Mononuclear cell (primary cell): ENCODE measurements around the gene ITGAV. TPM values are rescaled to one million over a fixed set of nuclear protein-coding genes. Genes with fewer than 3 reads are reported as not detected.
"Not testable (repeated sequence)": the region's sequence is repeated elsewhere in the genome, so short reads cannot be mapped to it uniquely, and the experiment has no call there.

Experiments
- H3K27me3 ChIP-seq: 2 replicates; pipeline ENCODE4 v1.6.0; 2011; ENCODE audit warnings: low read length, control low read depth; ENCODE audit not compliant: insufficient read depth
- H3K4me1 ChIP-seq: 2 replicates; pipeline ENCODE4 v1.5.1; 2011; ENCODE audit warnings: mild to moderate bottlenecking, low read length, control low read depth; ENCODE audit not compliant: insufficient read depth
- H3K4me3 ChIP-seq: 2 replicates; pipeline ENCODE4 v1.5.1; 2011; ENCODE audit warnings: mild to moderate bottlenecking, low read length, moderate library complexity
- H3K9me3 ChIP-seq: 2 replicates; pipeline ENCODE4 v1.5.1; 2011; ENCODE audit warnings: low read depth, mild to moderate bottlenecking, control low read depth, low read length
- total RNA-seq: library from RNA; depleted of rRNA; stranded (reverse); fragments of >200 nt; gene quantifications from one replicate; pipeline ENCODE4 v1.2.3, GENCODE V29; 2012

ITGAV gene
- total RNA-seq, 1 donor: 5.8 TPM

DNA sequence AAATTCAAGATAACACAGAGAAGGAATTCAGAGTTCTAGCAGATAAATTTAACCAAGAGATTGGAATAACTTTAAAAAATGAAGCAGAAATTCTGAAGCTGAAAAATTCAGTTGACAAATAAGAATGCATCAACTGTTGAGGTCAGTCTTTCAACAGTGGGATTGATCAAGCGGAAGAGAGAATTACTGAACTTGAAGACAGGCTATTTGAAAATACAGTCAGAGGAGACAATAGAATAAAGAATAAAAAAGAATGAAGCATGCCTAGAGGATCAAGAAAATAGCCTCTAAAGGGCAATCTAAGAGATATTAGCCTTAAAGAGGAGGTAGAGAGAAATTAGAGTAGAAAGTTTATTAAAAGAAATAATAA lies 27.7 kb upstream of the ITGAV start:
- Histone ChIP-seq H3K27me3 (no peaks in the 10 kb centered on the region), H3K4me3 (no peak overlapping the region), H3K4me1 (no peaks in the 10 kb centered on the region), H3K9me3 (no peaks in the 10 kb centered on the region)

DNA sequence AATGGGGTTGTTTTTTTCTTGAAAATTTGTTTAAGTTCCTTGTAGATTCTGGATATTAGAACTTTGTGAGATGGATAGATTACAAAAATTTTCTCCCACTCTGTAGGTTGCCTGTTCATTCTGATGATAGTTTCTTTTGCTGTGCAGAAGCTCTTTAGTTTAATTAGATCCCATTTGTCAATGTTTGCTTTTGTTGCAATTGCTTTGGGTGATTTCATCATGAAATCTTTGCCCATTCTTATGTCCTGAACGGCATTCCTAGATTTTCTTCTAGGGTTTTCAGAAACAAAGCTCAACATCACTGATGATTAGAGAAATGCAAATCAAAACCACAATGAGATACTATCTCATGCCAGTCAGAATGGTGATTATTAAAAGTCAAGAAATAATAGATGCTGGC lies 21.3 kb upstream of the ITGAV start:
- H3K9me3 ChIP-seq, H3K4me3 ChIP-seq, H3K4me1 ChIP-seq, H3K27me3 ChIP-seq: not testable (repeated sequence)

- not testable (repeated sequence) for H3K4me3 ChIP-seq, H3K9me3 ChIP-seq, H3K27me3 ChIP-seq, H3K4me1 ChIP-seq
Observed at GRCh38 chr2:186569127-186569526, 20.7 kb upstream of the ITGAV start.

DNA sequence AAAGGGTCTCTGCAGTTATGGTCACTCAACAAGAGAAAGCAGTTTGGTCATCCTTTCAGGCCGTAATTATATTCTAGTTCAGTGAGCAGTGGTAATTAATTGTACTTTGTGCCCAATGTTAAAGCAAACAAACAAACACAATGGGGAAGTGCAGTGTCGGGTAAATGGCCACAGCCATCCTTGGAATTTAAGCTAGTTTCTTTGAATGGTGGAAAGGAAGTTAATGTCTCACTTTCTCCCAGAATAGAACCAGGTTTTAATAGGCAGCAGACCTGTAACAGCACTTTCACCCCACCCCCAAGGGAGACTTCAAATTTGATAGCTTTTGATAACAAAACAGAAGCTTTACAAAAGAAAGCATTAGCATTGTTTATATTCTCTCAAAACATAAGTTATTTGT lies 20.0 kb upstream of the ITGAV start:
- Histone ChIP-seq H3K27me3 (no peaks in the 10 kb centered on the region), H3K4me1 (no peaks in the 10 kb centered on the region), H3K9me3 (no peaks in the 10 kb centered on the region), H3K4me3 (no peak overlapping the region)

DNA sequence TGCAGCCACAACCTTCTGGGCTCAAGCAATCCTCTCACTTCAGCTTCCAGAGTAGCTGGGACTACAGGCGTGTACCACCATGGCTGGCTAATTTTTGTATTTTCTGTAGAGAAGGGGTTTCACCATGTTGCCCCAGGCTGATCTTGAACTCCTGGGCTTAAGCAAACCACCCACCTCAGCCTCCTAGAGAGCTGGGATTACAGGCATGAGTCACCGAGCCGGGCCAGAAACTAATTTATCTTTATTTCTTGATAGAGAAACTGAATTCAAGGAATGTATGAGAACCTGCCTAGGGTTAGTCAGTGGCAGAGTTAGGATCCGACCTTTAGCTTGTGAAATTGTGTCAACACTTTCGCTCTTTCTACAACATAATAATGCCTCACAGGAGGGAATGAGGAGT lies 19.3 kb upstream of the ITGAV start:
- no peaks in the 10 kb centered on the region for H3K9me3 ChIP-seq
- H3K4me3 ChIP-seq: no peak overlapping the region
- no peaks in the 10 kb centered on the region for H3K4me1 ChIP-seq
- H3K27me3 ChIP-seq: no peaks in the 10 kb centered on the region

- H3K4me3 ChIP-seq: no peak overlapping the region
- H3K9me3 ChIP-seq: no peaks in the 10 kb centered on the region
- H3K4me1 ChIP-seq: no peaks in the 10 kb centered on the region
- no peaks in the 10 kb centered on the region for H3K27me3 ChIP-seq
Observed at GRCh38 chr2:186572705-186573104, 17.2 kb upstream of the ITGAV start.

- H3K4me1 ChIP-seq: no peaks in the 10 kb centered on the region
- no peaks in the 10 kb centered on the region for H3K27me3 ChIP-seq
- H3K9me3 ChIP-seq: no peaks in the 10 kb centered on the region
- H3K4me3 ChIP-seq: no peak overlapping the region
Observed at GRCh38 chr2:186573531-186573930, 16.3 kb upstream of the ITGAV start.

DNA sequence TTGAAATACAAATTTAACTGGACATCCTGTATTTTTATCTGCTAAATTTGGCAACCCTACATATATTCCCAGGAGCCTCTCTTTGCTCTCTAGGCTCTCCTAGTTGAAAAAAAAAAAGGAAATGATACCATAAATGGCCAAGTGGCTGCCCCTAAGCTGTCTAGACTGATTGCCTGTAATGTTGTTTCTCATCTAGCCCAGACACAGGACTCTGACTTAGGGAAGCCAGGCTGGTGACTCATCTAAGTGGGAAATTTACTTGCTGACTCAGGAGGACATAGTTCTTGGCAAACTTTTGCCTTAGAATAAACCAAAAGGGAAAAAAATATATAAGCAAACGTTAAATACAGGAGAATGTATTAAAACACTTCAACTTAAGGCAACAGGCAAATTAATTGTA lies 14.6 kb upstream of the ITGAV start:
- Histone ChIP-seq H3K27me3 (no peaks in the 10 kb centered on the region), H3K4me3 (no peak overlapping the region), H3K4me1 (no peaks in the 10 kb centered on the region), H3K9me3 (no peaks in the 10 kb centered on the region)

GRCh38 chr2:186575856-186576255 lies 14.0 kb upstream of the ITGAV start:
- H3K9me3 ChIP-seq: no peaks in the 10 kb centered on the region
- no peak overlapping the region for H3K4me3 ChIP-seq
- no peaks in the 10 kb centered on the region for H3K27me3 ChIP-seq
- H3K4me1 ChIP-seq: no peaks in the 10 kb centered on the region

DNA sequence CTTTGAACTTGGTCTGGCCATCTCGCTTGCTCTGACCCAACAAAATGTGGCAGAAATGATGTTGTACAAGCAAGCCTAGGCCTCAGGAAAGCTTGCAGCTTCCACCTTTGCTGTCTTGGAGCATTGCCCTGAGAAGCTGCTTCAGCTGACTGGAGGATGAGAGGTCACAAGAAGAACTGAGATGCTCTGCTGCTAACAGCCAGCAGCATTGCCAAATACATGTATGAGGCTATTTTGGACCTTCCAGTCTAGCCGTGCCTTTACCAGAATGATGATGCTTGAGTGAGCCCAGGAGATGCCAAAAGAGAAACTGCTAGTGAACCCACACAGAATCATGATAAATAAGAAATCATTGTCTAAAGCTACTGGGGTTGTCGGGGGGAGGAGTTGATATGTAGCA lies 13.2 kb upstream of the ITGAV start:
- H3K4me1 ChIP-seq: no peaks in the 10 kb centered on the region
- no peaks in the 10 kb centered on the region for H3K27me3 ChIP-seq
- no peak overlapping the region for H3K4me3 ChIP-seq
- H3K9me3 ChIP-seq: no peaks in the 10 kb centered on the region

DNA sequence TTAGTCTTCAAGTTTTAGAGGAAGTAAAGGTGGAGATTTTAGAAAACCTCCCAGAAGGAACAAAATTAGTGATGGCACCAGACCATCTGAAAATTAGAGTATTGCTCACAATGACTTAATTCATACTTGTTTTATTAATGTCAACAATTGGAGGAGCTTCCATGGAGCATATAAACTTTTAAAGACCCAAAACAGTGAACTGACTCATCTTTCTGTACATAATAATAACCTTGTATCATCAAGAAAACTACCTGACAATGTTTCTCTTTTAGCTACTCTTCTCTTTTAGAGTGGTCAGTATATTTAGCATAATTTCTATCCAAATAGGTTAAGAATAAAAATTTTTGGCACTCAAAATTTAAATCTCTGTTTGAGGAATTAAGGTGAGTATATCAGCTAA lies 7.2 kb upstream of the ITGAV start:
- no peak overlapping the region for H3K4me3 ChIP-seq
- H3K4me1 ChIP-seq: no peaks in the 10 kb centered on the region
- H3K9me3 ChIP-seq: no peaks in the 10 kb centered on the region
- H3K27me3 ChIP-seq: no peaks in the 10 kb centered on the region

DNA sequence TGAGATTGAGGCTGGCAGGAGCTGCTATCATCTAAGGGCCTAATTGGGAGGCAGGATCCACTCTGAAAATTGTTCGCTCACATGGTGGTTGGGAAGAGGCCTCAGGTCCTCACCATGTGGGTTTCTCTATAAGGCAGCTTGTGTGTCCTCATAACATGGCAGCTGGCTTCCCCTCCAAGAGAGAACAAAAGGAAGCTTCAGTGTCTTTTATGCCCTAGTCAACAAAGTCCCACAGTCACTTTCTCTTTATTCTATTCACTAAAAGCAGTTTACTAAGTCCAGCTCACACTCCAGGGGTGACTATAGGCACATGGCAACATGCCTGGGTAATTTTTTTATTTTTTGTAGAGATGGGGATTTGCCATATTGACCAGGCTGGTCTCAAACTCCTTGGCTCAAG lies 5.8 kb upstream of the ITGAV start:
- H3K4me3 ChIP-seq: no peak overlapping the region
- no peaks in the 10 kb centered on the region for H3K27me3 ChIP-seq
- H3K4me1 ChIP-seq: peaks cover 3% of the 10 kb centered on the region
- H3K9me3 ChIP-seq: no peaks in the 10 kb centered on the region

DNA sequence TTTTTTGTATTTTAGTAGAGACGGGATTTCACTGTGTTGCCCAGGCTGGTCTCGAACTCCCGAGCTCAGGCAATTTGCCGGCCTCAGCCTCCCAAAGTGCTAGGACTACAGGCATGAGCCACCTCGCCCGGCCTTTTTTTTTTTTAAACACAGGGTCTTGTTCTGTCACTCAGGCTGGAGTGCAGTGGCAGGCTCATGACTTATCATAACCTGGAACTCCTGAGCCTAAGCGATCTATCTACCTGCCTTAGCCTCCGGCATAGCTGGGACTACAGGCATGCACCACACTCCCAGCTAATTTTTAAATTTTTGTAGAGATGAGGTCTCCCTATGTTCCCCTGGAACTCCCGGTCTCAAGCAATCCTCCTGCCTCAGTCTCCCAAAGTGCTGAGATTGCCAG lies 1.4 kb upstream of the ITGAV start:
- no peaks in the 10 kb centered on the region for H3K27me3 ChIP-seq
- H3K4me3 ChIP-seq: no peak overlapping the region
- peaks cover 18% of the 10 kb centered on the region for H3K4me1 ChIP-seq
- no peaks in the 10 kb centered on the region for H3K9me3 ChIP-seq

DNA sequence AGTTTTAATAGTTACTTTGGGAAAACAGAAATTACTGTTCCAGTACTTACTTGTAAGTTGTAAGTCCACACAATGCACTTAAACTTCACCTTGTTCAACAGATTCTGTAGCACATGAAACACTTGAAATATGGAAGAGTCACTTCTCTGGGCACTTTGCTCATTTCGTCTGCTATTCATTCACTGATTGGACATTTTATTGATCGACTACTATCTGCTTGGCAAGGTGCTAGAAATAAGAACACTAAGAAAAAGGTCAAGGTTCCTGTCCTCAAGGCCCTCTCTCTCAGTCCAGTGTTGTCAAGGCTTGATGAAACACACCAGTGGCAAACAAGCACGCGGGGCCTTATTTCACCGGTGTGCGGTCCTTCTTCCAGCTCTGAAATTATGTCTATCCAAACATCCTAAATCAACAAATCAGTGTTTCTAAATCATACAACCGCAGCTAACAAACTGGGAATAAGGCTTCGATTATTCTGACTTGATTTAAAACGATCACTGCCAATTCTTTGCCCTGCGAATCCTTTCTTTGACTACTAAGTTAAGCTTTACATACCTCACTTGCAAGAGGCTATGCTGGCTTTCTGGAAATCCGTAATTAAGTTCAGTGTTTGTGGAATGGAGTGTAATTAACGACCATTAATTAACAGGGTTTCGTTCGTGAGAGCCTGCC lies 780 bp upstream of the ITGAV start:
- Histone ChIP-seq H3K9me3 (no peaks in the 10 kb centered on the region), H3K4me1 (peaks cover 18% of the 10 kb centered on the region), H3K4me3 (peak overlapping the region; percentile 72), H3K27me3 (no peaks in the 10 kb centered on the region)

GRCh38 chr2:186590350-186590758 lies 498 bp downstream of the ITGAV start:
- Histone ChIP-seq H3K27me3 (no peaks in the 10 kb centered on the region), H3K9me3 (no peaks in the 10 kb centered on the region), H3K4me1 (peaks cover 18% of the 10 kb centered on the region), H3K4me3 (peak overlapping the region; percentile 72)

GRCh38 chr2:186590759-186591505 lies 1.1 kb downstream of the ITGAV start:
- H3K4me1 ChIP-seq: peaks cover 18% of the 10 kb centered on the region
- H3K27me3 ChIP-seq: no peaks in the 10 kb centered on the region
- peak overlapping the region; percentile 72 for H3K4me3 ChIP-seq
- H3K9me3 ChIP-seq: no peaks in the 10 kb centered on the region
